Choroid plexus epithelial cell (primary cell): ENCODE measurements around the gene ATG7.

Experiments used
- DNase-seq: peaks from one replicate; pipeline ENCODE4 v3.0.0-alpha.2; 2010; ENCODE audit warnings: low read depth
- H3K4me3 ChIP-seq: 2 replicates; pipeline ENCODE4 v1.5.1; 2011; ENCODE audit warnings: low read depth, mild to moderate bottlenecking, control low read depth, low read length, moderate library complexity
- CTCF ChIP-seq: conservative IDR thresholded peaks from 2 replicates; pipeline ENCODE4 v1.5.1; 2011; ENCODE audit warnings: low read depth, mild to moderate bottlenecking, control low read depth, inconsistent platforms, low read length, moderate library complexity

ATG7 gene

GRCh38 chr3:11602239-11602840, 330.1 kb downstream of the ATG7 start:
- DNase-seq = no peak
- H3K4me3 ChIP-seq = no peak overlapping the region
- no peak for TF ChIP-seq CTCF

DNA sequence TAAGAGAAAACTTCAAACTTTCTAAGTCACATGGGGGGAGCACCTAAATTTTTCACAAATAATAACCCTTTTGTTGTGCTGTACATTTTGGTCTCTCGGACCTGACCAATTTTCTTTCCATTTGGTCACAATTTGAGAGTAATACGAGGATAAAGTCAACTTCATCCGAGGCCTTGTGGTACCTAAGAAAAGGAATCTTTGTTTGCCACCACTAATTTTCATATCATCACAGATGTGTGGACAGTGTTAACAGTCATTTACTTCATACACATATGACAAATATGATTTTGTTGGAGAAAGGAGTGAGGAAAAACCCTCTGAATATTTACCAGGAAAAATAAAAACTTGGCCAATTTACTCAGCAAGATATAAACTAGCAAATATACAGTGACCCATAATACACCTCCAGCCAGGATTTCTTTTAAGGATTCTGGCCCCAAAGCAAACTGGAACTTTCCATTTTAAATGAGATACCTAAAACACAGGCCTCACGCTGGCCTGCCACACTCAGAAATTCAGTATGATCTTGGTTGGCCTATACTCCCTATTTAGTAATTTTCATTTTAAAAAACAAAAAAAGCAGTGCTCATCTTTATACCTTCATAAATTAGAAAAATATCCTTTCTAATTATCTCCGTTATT, 330.8 kb downstream of the ATG7 start:
- DNase-seq = no peak
- no peak overlapping the region for H3K4me3 ChIP-seq
- no peak for TF ChIP-seq CTCF

DNA sequence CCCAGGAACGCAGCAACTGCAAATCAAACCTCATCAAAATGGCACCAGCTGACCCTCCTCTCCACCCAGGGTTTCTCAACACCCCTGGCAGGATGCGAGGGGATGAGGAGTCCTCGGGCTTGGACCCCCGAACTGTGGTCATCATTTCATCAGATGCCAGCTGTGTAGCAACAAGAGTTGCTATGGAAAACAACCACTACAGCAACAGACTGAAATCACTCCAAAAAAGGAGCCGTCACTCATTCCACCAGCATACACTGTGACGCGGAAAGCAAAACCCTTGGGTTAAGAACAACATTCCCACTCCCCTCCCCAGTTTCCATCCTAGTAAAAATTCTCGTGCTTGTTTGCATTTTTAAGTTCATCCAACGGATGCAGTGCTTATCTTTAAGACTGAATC, 331.4 kb downstream of the ATG7 start:
- peak; percentile 94 for DNase-seq
- H3K4me3 ChIP-seq = peak overlapping the region; percentile 8
- no peak for TF ChIP-seq CTCF

- DNase-seq = peak; percentile 93
- no peak for TF ChIP-seq CTCF
- peak overlapping the region; percentile 4 for H3K4me3 ChIP-seq
These were observed 332.1 kb downstream of the ATG7 start for GRCh38 chr3:11604139-11604892.

DNA sequence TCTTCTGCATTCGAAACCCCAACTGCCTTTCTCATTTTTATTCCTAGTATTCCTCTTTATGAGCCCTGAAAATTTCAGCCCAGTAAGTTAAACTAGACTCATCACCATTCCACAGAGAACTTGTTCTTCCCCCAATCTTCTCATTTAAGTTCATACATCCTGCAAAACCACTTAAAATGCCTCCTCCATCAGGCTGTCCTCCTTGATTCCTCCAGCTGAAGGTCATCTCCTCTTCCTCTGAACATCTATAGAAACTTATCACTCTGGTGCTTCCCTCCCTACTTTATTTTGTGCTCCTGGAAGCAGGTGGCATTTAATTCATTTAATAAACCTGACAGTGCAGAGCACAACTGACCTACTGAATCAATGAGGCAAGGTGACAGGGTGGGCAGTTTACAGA, 333.2 kb downstream of the ATG7 start:
- TF ChIP-seq CTCF = no peak
- no peak overlapping the region for H3K4me3 ChIP-seq
- no peak for DNase-seq

DNA sequence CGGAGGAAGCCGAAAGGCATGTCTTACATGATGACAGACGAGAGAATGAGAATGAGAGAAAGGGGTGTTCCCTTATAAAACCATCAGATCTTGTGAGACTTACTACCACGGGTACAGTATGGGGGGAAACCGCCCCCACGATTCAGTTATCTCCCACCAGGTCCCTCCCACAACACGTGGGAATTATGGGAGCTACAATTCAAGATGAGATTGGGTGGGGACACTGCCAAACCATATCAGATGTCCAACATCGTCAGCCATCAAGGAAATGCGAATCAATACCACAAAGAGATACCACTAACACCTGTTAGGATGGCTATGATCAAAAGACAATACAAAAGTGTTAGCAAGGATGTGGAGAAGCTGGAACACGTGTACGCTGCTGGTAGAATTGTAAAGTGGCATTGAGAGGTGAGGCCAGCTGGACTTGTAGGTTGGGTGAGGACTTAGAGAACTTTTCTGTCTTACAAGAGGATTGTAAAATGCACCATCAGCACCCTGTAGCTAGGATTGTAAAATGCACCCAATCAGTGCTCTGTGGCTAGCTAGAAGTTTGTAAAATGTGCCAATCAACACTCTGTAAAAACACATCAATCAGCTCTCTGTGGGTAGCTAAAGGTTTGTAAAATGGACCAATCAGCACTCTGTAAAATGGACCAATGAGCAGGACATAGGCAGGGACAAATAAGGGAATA, 334.0 kb downstream of the ATG7 start:
- TF ChIP-seq CTCF = no peak
- DNase-seq = no peak
- no peak overlapping the region for H3K4me3 ChIP-seq
